GDM1 (cell line): ENCODE results near the gene GHDC.

ENCODE experiments used
- DNase-seq: peaks from one replicate; lab custom pipeline; 2025; lab: John Stamatoyannopoulos, UW

The GHDC gene

DNA sequence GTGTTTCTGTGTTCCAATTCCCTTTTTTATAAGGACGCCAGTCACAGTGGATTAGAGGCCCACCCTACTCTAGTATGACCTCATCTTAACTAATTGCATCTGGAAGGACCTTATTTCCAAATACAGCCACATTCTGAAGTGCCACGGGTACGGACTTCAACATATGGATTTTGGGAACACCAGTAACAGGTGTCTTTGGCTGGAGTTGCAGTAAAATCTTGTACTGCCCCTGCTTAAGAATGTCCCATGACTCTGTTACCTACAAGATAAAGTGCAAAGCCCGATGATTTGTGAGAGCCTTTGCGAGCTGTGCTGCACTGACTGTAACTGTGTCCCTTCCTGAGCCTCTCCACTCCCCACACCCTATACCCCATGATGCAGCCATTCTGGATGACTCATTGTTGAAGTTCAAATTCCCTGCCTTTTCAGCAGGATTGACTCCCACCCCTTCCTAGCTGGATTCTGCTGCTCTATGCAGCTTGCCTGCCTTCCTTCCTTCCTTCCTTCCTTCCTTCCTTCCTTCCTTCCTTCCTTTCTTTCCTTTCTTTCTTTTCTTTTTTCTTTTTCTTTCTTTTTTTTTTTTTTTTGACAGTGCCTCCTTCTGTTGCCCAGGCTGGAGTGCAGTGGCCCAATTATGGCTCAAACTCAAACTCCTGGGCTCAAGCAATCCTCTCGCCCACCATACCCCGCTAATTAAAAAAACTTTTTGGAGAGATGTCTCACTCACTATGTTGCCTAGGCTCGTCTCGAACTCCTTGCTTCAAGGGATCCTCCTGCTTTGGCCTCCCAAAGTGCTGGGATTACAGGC lies 11.2 kb downstream of the GHDC start:
- no peak for DNase-seq

DNA sequence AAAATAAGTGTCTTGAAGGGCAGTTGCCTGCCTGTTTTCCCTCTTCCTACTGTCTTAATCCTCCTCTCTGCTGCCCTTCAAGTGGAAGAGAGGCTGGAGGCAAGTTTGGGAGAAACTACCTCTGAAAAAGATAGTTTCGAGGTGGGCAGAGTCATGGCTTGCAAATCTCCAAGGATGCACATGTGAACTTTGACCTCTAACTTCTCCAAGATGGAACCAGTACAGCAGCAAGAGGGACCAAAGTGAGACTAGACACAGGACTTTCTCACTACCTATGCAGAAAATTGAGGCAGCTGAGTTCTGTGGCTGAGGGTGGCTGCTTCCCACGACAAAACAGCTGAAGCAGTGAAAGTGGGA lies 12.5 kb downstream of the GHDC start:
- DNase-seq: no peak

DNA sequence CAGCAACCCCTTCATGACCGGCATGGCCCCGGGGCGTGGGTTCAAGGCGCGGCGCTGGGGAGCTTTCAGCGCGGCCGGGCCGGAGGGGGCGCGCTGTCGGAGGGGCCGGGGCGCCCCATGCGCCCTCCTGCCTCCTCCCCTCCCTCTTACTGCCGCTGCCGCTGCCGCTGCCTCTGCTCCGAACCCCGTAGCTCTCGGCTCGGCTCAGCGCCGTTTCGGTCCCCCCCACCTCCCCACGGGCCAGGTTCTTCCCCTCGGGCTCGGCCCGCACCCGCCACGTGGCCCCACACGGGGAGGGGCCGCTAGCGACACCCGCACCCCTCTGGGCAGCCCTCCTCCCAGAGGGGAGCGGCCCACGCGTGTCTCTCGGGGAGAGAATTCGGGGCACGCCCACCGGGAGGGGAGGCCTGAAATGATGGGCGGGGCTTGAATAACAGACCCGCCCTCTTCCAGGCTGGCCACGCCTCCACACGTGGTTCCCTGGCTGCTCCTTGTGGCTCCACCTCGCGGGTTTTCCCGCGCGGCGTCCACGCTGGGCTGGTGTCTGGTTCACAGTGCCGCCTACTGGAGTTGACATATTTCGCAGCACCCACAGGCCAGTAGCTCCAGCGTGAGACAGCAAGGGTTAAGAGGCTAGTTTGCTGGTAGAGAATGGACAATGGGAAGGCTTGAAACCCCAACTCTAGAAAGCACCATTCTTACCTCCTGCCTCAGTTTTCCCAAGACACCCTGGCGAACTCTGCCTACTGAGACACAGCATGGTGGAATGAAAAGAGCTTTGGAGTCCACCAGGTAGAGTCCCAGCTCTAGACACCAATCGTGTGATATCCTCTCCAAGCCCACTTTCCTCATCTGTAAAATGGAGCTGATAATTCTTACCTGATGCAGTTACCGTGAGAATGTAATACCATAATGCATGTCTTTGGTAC lies 13.1 kb downstream of the GHDC start, which contains the start of gene KCNH4:
Gene KCNH4 (minus strand): TSS at position 221 of the 929 bp plus-strand sequence. CDS start 197 bp downstream, at position 24.
- peak; percentile 88 for DNase-seq

DNA sequence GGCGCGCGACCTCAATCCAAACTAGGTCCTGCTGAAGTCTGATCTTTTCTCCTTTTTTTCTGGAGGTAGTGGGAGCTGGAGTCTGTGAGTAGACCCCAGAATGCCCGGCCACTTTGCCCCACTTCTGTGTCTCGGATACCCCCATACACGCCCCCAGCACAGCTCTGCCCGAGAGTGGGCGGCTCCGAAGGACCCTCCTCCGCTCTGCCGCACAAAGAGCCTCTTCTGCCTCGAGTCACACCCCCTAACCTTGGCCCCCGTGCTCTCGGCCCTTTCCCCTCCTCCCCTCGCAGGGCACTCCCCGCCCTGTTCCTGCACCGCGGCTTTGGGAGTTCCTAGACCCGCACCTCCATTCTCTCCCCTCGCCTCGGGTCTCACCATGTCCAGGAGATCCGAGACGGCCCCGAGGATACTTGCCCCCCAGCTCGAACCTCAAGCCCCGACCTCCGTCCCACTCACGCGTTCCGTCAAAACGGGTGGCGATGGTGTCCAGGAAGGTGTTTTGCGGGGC lies 13.8 kb downstream of the GHDC start:
- DNase-seq: no peak

DNA sequence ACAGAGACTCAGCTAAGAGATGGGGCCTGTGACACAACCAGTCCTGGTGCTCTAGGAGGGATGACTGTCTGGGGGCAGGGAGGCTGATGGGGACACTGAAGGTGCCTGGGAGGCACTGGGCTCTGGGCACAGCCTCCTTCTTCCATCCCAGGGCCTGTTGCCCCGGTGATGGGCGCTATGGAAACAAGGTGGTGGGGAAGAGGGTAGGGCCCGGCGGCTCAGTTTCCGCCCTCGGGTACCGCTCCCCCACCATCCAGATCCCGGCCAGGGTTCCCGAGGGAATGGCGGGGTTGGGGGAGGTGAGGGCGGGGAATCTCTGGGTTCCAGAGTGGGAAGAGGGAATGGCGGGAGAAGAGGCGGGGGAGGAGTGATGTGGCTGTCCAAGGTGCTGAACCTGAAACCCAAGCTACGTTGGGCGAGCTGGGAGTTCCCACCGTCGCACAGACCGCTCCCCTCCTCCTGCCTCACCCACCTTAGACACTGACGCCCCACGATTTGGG lies 14.3 kb downstream of the GHDC start:
- no peak for DNase-seq

DNA sequence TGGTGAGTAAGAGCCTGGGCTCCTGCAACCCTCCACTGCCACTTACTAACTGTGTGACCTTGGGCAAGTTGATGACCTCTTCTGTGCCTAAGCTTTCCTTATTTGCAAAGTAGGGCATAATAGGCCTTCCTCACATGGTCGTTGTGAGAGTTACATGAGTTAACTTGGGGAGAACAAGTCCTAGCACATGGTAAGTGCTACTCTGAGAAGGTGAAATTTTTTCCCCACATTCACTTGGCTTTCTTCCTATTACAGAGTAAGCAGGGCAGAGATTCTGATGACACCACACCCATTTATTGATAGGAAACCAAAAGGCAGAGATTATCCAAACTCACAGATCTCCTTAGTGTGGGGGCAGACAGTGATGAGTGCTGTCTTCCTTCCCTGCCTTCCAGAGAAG lies 15.0 kb downstream of the GHDC start:
- DNase-seq: no peak

DNA sequence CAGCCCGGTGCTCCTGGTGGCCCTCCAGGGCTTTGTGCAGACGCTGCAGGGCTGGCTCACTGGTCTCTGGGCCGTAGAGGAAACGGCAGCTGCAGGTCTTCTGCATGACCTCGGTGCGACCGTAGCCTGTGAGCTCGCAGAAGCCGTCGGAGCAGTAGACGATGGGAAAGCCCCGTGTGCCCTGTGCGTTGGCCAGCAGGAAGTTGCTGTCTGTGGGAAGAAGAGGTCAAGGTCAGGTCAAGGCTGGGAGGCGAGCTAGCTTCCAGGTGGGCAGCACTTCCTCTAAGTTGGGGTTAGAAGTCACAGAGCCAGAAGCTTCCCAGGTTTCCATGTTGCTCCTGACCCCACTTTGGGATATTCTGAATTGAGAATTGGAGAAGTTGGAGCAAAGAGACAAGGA lies 15.5 kb downstream of the GHDC start:
- no peak for DNase-seq

DNA sequence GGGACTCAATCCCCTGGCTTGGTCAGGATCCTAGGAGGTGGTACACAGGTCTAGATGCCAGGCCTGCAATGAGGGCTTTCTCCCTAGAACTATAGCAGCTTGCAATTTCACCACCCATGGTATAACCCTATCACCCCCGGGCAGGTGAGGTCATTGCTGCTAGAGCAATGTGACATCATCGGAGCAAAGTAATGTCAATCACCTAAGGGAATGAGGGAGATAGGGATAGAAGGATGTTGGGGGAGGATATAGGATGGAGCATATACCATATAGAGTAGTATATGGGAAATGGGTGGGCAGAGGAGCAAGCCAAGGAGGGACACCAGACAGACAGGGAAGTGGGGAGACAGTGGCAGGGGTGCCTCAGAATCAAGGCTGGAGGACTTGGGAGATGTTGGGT lies 16.6 kb downstream of the GHDC start:
- no peak for DNase-seq

DNA sequence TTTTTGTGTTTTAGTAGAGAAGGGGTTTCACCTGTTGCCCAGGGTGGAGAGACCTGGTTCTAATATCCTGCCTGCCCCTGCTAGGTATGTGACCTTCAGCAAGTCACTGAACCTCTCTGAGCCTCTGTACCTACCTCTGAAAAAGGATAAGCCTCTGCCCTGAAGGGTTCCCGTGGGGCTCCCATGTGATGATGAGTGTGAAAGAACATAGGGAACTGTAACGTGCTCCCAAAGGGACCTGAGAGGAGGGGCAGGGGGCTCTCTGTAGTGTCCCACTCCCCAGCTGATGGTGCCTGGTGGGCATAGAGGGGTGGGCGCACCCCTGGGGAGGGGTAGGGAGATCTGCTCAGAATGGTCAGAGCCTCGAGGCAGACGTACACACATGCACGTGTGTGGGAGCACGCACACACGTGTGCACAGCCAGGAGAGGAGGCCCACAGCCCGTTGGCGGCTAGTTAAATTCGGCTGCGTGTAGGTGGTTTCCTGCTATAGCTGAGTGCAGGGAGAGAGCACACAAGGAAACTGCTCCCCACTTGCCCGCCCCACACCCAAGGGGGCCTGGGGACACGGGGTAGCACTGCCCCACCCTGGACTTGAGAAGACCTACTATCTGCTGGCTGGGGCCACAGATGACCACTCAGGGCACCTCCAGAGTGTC lies 20.0 kb downstream of the GHDC start:
- no peak for DNase-seq

DNA sequence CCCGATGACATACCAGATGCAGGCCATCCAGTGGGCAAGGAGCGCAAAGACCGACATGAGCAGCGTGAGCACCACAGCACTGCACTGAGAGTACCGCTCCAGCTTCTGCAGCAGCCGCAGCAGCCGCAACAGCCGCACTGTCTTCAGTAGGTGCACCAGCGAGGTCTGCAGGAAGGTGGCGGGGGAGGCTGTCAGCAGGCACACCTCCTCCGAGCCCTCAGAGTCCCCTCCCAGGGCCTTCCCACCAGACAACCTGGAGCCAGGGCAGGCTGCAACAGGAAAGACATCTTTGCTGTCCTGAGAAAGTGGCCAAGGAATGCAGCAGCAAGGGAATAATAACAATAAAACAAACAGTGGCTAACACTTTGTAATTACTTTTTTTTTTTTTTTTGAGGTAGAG lies 22.5 kb downstream of the GHDC start:
- no peak for DNase-seq

DNA sequence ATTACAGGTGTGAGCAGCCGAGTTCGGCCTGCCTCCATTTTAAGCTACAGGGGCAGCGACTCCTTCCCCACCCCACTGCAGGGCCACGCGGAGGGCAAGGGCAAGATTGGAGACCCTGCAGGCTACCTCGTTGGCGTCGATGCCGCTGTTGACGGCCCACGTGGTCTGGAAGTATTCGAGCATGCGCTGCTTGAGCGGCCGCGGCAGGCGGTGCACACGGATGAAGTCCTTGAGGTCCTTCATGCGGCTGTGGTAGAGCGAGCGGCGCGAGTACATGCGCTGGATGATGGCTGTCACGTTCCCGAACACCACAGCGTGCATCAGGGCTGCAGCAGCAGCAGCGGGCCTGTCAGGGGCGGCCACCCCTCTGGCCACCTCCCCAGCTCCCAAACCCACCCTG lies 24.9 kb downstream of the GHDC start:
- DNase-seq: no peak

DNA sequence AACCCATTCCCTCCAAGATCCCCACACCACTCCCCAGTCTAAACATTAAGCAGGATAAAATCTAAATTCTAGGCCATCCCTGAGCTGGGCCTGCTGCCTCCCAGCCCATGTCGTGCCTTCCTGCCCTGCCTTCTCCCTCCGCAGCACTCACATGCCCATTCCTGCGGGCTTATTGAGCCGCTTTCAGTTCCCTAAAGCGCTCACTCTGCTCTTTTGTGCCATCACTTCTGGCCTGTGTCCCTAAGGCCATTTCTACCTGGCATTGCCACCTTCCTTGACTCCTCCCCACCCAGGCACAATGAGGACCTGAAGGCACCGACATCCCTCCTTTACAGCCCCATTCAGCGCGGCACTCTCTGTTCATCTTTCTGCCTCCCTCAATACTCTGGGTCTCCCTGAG lies 26.5 kb downstream of the GHDC start:
- no peak for DNase-seq

DNA sequence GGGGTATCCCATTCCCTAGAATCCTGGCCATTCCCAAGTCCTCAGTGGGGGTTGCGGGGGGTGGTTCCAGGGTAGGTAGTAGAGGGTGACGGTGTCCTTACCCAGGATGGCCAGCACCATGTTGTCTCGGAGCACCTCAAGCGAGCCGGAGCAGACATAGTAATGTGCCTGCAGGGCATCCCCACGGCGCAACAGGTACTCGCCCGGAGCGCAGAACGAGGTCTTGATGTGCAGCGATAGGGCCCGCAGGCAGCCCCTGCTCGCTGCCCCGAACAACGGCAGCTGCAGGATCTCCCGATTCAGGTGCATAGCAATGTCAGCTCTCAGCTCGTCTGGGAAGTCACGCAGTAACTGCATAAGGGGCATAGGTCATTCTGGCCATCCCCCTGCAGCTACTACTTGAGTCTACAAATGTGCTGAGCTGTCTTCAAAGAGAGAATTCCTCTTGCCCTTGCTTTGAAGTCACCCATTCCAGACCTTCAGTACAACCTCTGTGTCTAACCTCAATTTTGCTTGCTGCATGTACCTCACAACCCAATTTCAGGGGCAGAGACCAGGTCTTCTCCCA lies 28.0 kb downstream of the GHDC start:
- DNase-seq: no peak

DNA sequence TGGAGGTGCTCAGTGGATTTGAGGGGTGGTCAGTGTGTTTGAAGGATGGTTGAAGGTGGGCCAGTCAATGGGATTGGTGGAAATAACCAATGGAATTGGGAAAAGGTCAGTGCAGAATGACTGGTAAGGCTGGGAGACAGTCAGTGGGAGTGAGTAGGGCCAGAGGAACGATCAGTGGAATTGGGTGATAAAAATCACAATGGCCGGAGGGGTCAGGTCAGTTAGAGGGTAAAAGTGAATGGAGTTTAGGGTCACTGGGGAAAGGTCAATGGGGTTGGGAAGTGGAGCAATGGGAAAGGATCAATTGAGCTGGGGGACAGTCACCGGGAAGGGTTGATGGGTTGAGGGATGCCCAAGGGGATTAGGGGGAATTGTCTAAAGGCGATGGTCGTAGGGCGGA lies 28.5 kb downstream of the GHDC start:
- DNase-seq: no peak

DNA sequence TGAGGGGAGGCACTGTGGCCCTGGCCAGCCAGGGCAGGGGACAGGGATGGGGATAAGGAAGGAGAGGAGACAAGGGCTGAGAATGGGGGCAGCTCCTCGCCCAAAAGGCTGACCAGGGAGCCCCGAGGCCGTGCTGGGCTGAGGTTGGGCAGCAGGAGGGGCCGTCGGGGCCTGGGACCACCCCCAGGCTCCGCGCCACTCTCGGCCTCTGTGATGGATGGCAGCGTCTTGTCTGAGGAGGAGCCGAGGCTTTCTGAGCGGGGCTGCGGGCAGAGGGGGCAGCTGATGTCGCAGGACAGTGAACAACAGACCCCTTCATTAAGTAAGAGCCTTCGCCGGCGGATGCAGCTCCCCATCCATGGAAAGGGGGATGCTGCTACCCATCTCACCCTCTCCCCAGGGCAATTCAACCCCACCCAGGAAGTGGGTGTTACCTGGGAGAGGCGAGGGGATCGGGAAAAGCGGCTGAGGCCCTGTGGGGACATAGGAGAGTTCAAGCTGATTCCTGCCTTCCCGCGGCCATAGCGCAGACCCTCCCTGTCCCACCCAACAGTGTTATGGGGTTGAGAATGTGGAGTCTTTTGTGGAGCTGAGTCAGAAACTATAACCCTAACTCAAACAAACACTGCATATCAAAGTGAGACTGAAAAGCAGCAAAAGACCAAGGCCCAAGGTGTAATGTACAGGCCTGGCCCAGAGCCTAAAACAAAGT lies 30.4 kb downstream of the GHDC start:
- DNase-seq: no peak

DNA sequence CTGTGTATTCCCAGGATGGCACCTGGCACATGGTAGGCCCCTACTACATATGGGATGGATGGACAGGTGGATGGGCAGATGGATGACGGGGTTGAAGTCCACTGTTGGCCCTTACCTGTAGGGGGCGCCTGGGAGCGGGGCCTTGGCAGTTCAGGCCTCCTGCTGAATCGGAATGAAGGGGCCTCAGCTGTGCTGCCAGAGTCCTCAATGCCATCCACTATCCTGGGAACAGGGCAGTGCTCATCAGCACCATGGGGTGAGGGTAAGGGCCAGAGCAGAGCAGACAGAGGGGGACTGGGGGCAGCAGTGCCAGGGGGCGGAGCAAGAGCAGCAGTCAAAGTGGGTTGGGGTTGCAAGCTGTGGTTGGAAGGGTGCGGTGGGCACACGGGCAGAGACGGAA lies 31.2 kb downstream of the GHDC start:
- DNase-seq: no peak

DNA sequence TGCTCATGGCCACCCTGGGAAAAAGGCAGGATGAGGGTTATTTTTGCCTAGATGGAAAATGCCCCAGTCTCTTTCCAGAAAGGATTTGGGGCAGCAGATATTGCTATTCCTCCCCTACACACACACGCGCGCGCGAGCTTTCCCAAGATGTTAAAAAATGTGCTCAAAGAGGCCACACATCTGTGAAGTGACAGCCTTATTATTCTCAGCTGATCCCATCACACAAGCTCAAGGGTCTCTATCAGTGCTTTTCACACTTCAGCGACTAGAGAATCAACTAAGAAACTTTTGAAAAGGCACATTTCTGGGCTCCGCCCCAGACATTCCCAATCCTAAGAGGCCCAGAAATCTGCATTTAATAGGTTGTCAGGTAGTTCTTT lies 33.8 kb downstream of the GHDC start:
- no peak for DNase-seq

DNA sequence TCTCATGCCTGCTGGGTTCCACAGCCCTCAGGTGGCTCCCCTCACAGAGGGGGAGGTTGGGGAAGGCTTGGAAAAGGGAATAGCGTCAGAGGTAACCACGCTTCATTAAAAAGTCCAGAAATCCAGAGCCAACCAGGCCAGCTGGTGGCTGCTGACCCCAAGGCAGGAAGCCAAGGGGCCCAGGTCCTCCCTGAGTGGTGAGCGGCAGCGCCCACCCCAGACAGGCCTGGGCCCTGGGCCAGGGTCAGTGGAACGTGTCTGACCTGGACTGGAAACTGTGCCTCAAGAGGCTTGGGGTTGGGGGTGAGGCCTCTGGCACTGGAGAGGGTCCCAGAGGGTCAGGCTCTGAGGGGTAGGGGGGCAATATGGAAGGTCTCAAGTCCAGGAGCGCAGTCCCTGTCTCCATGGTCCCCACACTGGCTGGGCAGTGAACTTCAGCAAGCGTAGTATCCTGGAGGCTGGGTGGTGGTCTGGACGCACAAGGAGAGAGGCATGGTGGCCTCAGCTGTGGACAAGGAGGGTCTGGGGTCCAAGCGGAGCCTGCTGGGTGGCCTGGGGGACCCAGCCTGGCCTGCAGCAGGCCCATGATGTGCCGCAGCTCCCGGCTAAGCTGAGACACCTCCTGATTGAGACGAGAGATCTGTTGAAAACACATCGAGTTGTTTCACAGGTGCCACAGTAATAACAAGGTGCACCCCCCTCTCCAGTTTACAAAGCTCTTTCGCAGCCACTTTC lies 34.3 kb downstream of the GHDC start:
- no peak for DNase-seq

DNA sequence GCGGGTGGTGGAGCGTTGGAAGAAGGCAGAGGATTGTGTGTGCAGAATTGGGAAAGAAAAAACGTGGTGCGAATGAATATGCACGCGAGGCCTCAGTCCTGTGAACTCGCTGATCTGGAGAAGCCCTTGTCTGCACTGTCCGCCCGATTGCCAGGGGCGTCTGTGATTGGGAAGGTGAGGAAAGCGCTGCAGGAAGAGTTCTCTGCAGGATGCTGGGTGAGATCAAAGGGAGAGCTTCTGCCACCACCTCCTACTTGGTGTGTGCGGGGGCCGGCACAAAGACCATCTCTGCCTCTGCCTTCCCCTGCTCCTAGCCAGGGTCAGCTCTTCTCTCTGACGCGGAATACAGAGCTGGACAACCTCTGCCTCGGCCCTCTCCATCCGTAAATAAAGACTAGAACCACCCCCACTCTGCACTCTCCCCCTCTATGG lies 38.7 kb downstream of the GHDC start:
- DNase-seq: no peak

DNA sequence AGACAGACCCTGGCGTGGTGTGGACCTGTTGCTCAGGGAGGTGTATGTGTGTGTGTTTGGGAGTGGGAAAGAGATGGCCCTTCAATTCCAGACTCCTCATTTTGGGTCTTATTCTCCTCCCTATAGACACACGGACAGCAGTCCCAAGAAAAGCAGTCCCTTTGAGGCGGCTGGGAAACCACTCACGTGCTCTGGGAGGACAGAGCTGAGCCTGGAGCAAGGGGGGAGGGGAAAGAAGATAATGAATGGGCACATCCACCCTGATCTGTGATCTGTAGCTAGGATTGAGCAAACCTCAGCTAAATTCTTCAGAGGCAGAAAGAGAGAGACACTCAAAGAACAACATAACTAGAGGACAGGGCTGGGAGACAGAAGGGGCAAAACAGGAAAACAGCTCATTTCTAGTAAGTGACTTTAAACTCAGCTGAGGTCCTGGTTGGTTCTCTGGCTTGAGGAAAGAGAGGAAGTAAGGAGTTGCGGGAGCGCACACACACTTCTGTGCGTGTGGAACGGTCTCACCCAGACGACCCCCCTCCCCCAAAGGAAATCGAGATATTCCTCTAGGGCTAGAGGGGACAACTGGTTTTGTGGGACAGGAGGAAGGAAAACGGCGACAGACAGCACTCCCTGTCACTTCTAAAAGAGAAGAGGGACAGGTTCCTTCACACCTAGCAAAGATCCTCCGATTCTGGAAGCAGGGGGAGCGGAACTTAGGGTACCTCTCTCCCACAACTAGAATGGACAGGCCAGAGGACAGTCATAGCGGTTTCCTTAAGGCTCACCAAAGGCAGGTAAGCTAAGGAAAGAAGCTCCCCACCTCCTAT lies 40.2 kb downstream of the GHDC start:
- DNase-seq: no peak
